ENCODE results near the gene CERT1. TPM values are rescaled to one million over a fixed set of nuclear protein-coding genes. Genes with fewer than 3 reads are reported as not detected.

Gene CERT1
- total and polyA plus RNA-seq, 2 experiments from 2014 or later = 15.6 to 42.0 TPM

DNA sequence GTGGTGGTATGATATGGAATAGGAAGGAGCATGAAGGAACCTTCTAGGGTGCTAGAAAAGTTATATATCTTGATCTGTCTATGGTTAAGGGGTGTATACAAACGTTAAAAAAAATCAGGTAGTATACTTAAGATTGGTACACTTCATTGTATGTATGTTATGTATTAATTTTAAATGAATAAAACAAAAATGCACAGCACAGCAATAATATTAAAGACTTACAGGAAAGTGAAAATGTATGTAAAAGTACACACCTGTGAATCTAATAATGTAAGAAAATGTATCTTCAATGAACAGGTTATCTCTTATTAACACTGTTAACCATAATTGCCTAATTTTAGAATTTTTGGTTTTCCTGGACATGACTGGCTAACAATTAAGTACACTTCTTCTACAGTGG is 97.2 kb downstream of the CERT1 start:
- H3K4me3 ChIP-seq = no peak overlapping the region
- no peaks in the 10 kb centered on the region for H3K36me3 ChIP-seq (replicated peaks; ENCODE audit: insufficient read depth, low read depth)
- 96% methylated on average over 1 of the region's 1 CpG for WGBS (ENCODE audit: low lambda C conversion rate, missing lambda C conversion rate)
- no peaks in the 10 kb centered on the region for H3K79me2 ChIP-seq
- TF ChIP-seq, protein P1, sequence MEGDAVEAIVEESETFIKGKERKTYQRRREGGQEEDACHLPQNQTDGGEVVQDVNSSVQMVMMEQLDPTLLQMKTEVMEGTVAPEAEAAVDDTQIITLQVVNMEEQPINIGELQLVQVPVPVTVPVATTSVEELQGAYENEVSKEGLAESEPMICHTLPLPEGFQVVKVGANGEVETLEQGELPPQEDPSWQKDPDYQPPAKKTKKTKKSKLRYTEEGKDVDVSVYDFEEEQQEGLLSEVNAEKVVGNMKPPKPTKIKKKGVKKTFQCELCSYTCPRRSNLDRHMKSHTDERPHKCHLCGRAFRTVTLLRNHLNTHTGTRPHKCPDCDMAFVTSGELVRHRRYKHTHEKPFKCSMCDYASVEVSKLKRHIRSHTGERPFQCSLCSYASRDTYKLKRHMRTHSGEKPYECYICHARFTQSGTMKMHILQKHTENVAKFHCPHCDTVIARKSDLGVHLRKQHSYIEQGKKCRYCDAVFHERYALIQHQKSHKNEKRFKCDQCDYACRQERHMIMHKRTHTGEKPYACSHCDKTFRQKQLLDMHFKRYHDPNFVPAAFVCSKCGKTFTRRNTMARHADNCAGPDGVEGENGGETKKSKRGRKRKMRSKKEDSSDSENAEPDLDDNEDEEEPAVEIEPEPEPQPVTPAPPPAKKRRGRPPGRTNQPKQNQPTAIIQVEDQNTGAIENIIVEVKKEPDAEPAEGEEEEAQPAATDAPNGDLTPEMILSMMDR (IDR thresholded peaks at IDR 0.05; ENCODE audit: poor library complexity) = no peak
- TF ChIP-seq EZH2 (IDR thresholded peaks at IDR 0.05; ENCODE audit: borderline replicate concordance) (no peak), EZH2phosphoT487 (IDR thresholded peaks at IDR 0.05; ENCODE audit: low read depth, severe bottlenecking, unreplicated experiment) (no peak)
- no peaks in the 10 kb centered on the region for H4K20me1 ChIP-seq (ENCODE audit: insufficient read depth, poor library complexity, severe bottlenecking)
- no peaks in the 10 kb centered on the region for H3K9me3 ChIP-seq (ENCODE audit: low read depth)
- no peak overlapping the region for H3K4me2 ChIP-seq
- no peaks in the 10 kb centered on the region for H3K4me1 ChIP-seq (ENCODE audit: insufficient read depth)
- H3K27me3 ChIP-seq = no peaks in the 10 kb centered on the region
- no peak overlapping the region for H2AFZ ChIP-seq
- no peak for DNase-seq (ENCODE audit: low spot score)
- no peaks in the 10 kb centered on the region for H3K9me2 ChIP-seq (replicated peaks; ENCODE audit: insufficient read depth)
- no peak overlapping the region for H3K27ac ChIP-seq

GRCh38 chr5:75412111-75412990 is 99.1 kb downstream of the CERT1 start:
- H3K4me2 ChIP-seq = no peak overlapping the region
- H2AFZ ChIP-seq = no peak overlapping the region
- WGBS (ENCODE audit: low lambda C conversion rate, missing lambda C conversion rate) = 51% methylated on average over 4 of the region's 4 CpGs

DNA sequence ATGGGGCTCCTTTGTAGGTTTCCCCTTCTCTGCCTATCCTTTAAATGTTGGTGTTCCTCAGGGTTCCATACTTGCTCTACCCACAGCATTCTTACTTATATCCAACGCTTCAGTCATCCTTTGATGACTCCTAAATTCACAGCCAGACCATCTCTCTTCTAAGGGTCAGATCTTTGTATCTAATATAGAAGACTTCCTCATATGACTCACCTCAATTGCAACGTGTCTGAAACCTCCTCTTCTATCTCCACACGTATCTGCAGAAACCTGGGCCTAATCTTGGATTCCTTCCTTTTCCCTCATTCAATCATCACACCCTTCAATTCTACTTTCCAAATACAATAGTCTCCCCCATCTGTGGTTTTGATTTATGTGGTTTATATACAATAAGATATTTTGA is 106.1 kb downstream of the CERT1 start:
- no peak overlapping the region for H3K4me2 ChIP-seq
- TF ChIP-seq EZH2phosphoT487 (IDR thresholded peaks at IDR 0.05; ENCODE audit: low read depth, severe bottlenecking, unreplicated experiment) (no peak), EZH2 (IDR thresholded peaks at IDR 0.05; ENCODE audit: borderline replicate concordance) (no peak)
- TF ChIP-seq, protein P1 (IDR thresholded peaks at IDR 0.05; ENCODE audit: poor library complexity) = no peak
- H2AFZ ChIP-seq = no peak overlapping the region
- H3K36me3 ChIP-seq (replicated peaks; ENCODE audit: insufficient read depth, low read depth) = no peaks in the 10 kb centered on the region
- no peak overlapping the region for H3K4me3 ChIP-seq
- WGBS (ENCODE audit: low lambda C conversion rate, missing lambda C conversion rate) = 87% methylated on average over 3 of the region's 3 CpGs
- no peak overlapping the region for H3K27ac ChIP-seq
- no peaks in the 10 kb centered on the region for H3K9me3 ChIP-seq (ENCODE audit: low read depth)
- no peaks in the 10 kb centered on the region for H3K27me3 ChIP-seq
- no peaks in the 10 kb centered on the region for H4K20me1 ChIP-seq (ENCODE audit: insufficient read depth, poor library complexity, severe bottlenecking)
- no peak for DNase-seq (ENCODE audit: low spot score)
- H3K79me2 ChIP-seq = no peaks in the 10 kb centered on the region
- no peaks in the 10 kb centered on the region for H3K9me2 ChIP-seq (replicated peaks; ENCODE audit: insufficient read depth)
- no peaks in the 10 kb centered on the region for H3K4me1 ChIP-seq (ENCODE audit: insufficient read depth)

More at GRCh38 chr5:75412111-75412990, 99.1 kb downstream of the CERT1 start:
- DNase-seq (ENCODE audit: low spot score) = peak; percentile 17
- H4K20me1 ChIP-seq (ENCODE audit: insufficient read depth, poor library complexity, severe bottlenecking) = no peaks in the 10 kb centered on the region
- no peaks in the 10 kb centered on the region for H3K9me3 ChIP-seq (ENCODE audit: low read depth)
- no peak overlapping the region for H3K4me3 ChIP-seq
- H3K79me2 ChIP-seq = no peaks in the 10 kb centered on the region
- H3K27ac ChIP-seq = peak overlapping the region; percentile 17
- TF ChIP-seq, protein P1 (IDR thresholded peaks at IDR 0.05; ENCODE audit: poor library complexity) = no peak
- TF ChIP-seq EZH2phosphoT487 (IDR thresholded peaks at IDR 0.05; ENCODE audit: low read depth, severe bottlenecking, unreplicated experiment) (no peak), EZH2 (IDR thresholded peaks at IDR 0.05; ENCODE audit: borderline replicate concordance) (no peak)
- H3K36me3 ChIP-seq (replicated peaks; ENCODE audit: insufficient read depth, low read depth) = no peaks in the 10 kb centered on the region
- no peaks in the 10 kb centered on the region for H3K27me3 ChIP-seq
- no peaks in the 10 kb centered on the region for H3K9me2 ChIP-seq (replicated peaks; ENCODE audit: insufficient read depth)
- no peaks in the 10 kb centered on the region for H3K4me1 ChIP-seq (ENCODE audit: insufficient read depth)
